Measurements from ENCODE around the gene KIAA1671.

The KIAA1671 gene

GRCh38 chr22:25119609-25120008 lies 167.1 kb downstream of the KIAA1671 start:
- DNase-seq (ENCODE audit: low read depth), result no peak

DNA sequence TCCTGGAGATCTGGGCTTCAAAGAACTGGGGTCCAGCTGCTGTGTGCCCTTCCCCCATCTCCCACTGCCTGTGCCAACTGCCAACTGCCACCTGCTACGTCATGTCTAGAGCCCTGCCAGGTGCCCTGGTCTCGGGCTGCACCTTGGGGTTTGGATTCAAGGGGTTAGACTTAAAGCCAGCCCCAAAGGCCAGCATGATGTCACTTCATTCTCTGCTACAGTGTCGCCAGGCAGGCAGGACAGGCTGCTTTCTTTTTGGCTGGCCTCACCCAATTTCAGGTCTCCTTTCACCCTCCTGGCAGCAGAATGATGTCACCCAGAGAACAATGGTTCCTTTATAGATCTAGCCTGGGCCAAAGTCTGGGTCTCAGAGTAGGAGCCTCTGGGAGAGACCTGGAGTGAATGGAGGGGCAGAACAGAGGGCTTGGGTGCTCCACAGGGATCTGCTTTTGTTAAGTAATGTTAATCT lies 167.6 kb downstream of the KIAA1671 start:
- DNase-seq (ENCODE audit: low read depth), result no peak

- DNase-seq (ENCODE audit: low read depth), result no peak
These were observed 168.3 kb downstream of the KIAA1671 start for GRCh38 chr22:25120761-25121212.

DNA sequence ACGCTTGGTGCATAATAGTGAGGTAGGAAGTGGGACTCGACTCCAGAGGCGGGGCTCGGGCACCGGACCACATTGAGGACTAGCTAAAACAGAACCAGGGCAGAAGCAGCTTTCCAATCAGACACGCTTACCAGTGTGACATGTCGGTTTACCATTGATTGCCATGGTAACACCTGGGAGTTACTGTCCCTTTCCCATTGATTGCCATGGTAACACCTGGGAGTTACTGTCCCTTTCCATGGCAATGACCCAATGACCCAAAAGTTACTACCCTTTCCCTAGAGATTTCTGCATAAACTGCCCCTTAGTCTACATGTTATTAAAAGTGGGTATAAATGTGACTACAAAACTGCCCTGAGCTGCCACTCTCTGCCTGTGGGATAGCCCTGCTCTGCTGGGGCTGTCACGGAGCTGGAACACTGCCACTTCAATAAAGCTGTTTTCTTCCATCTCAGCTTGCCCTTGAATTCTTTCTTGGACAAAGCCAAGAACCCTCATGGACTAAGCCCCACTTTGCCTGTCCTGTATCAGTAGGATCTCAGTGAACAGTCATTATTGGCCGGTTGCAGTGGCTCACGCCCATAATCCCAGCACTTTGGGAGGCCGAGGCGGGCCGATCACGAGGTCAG lies 169.7 kb downstream of the KIAA1671 start:
- no peak for DNase-seq (ENCODE audit: low read depth)

DNA sequence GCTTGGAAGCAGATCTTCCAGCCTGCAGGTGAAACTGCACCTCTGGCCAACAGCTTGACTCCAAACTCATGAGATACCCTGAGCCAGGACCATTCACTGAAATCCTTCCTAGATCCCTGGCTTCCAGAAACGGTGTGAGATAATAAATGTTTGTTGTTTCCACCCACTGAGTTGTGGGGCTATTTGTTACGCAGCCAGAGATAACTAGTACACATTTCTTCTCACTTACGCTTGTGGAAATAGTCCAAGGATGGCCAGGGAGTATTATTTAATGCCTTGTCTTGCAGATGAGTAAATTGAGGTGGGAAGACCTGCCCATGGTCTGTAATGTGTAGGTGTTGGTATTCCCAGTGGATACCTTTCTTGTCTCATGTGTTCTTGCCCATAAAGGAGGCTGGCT lies 171.2 kb downstream of the KIAA1671 start:
- no peak for DNase-seq (ENCODE audit: low read depth)

DNA sequence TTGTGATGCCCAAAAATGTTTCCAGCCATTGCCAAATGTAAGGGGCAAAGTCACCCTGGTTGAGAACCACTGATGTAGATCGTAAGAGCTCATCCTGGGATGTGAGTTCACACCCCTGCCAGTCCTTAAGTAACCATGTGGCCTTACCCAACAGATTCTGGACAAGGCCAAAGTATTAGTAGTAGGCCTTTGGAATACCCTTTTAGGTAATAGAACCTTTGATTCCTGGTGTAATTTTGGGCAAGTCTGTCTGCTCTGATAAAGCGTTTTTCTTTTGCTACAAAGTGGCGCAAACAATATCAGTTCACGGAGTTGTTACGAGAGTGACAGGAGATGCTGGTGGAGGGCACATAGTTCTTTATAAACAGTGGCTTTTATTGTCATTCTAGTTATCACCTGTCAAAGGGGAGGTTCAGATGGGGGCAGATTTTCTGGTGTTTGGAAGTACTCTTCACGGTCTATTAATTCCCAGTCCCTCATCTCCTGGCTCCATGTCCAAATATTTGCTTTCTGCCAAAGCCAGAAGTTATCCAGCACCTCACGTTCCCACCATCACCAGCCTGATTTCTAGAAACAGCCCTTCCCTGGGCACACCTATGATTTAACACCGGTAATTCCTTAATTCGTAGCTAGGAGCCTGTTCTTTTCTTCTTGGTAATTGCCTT lies 173.3 kb downstream of the KIAA1671 start:
- DNase-seq (ENCODE audit: low read depth), result no peak

GRCh38 chr22:25126510-25126909 lies 174.0 kb downstream of the KIAA1671 start:
- DNase-seq (ENCODE audit: low read depth), result no peak

DNA sequence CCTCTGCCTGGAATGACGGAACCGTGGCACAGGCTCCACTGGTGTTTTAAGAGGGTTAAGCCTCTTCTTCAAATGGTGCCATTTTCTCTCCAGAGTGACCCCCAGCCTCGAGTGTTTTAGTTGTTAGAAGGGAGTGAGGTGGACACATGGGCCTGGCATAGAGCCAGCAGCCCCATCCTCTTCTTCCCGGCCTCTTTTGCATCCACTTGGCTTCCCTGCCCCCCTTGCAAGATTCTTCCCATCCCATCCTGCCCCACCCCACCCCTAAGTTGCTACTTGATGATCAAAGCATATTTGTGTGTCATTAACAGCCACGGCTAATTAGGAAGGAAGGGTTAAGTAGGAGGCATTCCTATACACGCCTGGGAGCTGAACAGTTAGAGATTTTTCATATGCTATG lies 174.8 kb downstream of the KIAA1671 start:
- DNase-seq (ENCODE audit: low read depth), result no peak

- DNase-seq (ENCODE audit: low read depth), result no peak
These were observed 177.9 kb downstream of the KIAA1671 start for GRCh38 chr22:25130462-25130861.

- no peak for DNase-seq (ENCODE audit: low read depth)
These were observed 178.8 kb downstream of the KIAA1671 start for GRCh38 chr22:25131198-25131887.

- DNase-seq (ENCODE audit: low read depth), result no peak
These were observed 181.5 kb downstream of the KIAA1671 start for GRCh38 chr22:25134028-25134427.

- no peak for DNase-seq (ENCODE audit: low read depth)
These were observed 181.9 kb downstream of the KIAA1671 start for GRCh38 chr22:25134451-25134850.

- DNase-seq (ENCODE audit: low read depth), result no peak
These were observed 184.5 kb downstream of the KIAA1671 start for GRCh38 chr22:25136953-25137576.

- no peak for DNase-seq (ENCODE audit: low read depth)
These were observed 185.3 kb downstream of the KIAA1671 start for GRCh38 chr22:25137577-25138525.

DNA sequence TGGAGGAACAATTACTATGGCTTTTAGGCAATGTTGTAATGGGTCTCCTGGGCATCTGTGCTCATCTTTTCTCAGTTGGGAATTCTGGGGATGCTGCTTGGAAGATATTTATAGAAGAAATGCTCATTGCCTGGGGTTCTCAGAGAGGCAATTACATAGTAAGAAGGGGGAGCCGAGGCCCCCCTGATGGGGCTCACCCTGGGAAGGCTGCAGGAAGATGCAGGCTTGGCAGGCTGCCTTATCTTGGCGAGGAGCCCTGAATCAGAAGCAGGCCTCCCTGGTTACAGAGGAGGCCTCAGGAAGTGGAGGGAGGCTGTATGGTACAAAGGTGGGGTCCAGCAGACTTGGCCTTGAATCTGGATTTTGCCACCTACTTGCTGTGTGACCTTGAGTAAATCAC lies 186.5 kb downstream of the KIAA1671 start:
- no peak for DNase-seq (ENCODE audit: low read depth)

DNA sequence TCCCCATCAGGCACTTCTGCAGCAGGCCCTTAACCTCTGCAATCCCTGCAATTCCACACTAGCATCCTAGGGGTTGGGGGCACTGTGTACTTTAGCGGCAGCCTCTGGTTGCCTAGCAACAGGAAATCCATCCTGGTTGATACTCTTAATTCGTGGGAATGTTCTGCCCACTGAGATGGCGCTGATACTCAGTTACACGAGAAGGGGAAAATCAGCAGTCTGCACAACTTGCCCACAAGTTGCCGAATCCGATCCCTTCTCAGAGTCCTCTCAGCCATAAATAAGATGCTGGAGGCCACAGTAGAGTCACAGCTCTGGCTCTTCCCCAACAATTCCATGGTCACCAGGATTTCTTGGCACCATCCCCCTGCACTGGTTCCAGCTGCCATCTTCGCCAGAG lies 189.6 kb downstream of the KIAA1671 start:
- no peak for DNase-seq (ENCODE audit: low read depth)

GRCh38 chr22:25143156-25144076 lies 190.9 kb downstream of the KIAA1671 start:
- no peak for DNase-seq (ENCODE audit: low read depth)

GRCh38 chr22:25144522-25144921 lies 192.0 kb downstream of the KIAA1671 start:
- DNase-seq (ENCODE audit: low read depth), result no peak

- DNase-seq (ENCODE audit: low read depth), result no peak
These were observed 193.8 kb downstream of the KIAA1671 start for GRCh38 chr22:25146307-25146706.

GRCh38 chr22:25146906-25147641 lies 194.6 kb downstream of the KIAA1671 start:
- DNase-seq (ENCODE audit: low read depth), result no peak
